Measurements from ENCODE around the gene CEACAM19. TPM values are rescaled to one million over a fixed set of nuclear protein-coding genes. Genes with fewer than 3 reads are reported as not detected.

Gene CEACAM19
- polyA plus RNA-seq, 2 of the 4 experiments (the other 2 are of a cell fraction) = 7.2 to 8.2 TPM

GRCh38 chr19:44706506-44707236 lies 35.4 kb downstream of the CEACAM19 start:
- CTCF ChIA-PET = interaction anchor here (0.6 to 42.5 kb wide), 6 partner anchors 7 to 138 kb away, joined by 3 to 1899 read pairs (median 350); partner anchors contain the start of genes BCL3, CBLC and CEACAM16
- Histone ChIP-seq H3K9me3 (no peaks in the 10 kb centered on the region), H3K27ac (peak overlapping the region in 1 of 2 experiments; percentile 50; a peak in 3 of 6 replicates), H3K4me1 (no peaks in the 10 kb centered on the region), H3K4me3 (no peak overlapping the region), H3K4me2 (no peak overlapping the region)
- WGBS (ENCODE audit: missing lambda C conversion rate) = 91% methylated on average over 6 of the region's 6 CpGs
- DNase-seq (ENCODE audit: low read depth in 1 of 2, low spot score in 1 of 2) = no peak
- FAIRE-seq = no peak
- ATAC-seq = no peak
- TF ChIP-seq ZFP36 (IDR thresholded peaks at IDR 0.05; ENCODE audit: borderline replicate concordance, partially characterized antibody) = peak; percentile 52
- TF ChIP-seq NR3C1 (IDR thresholded peaks at IDR 0.05) = no peak
- POLR2A ChIA-PET = interaction anchor here (0.6 kb wide), 1 partner anchor 11 kb away, joined by 5 read pairs; no protein-coding TSS in a partner anchor

- POLR2A ChIA-PET = no interaction called here
- no peak overlapping the region for H3K27ac ChIP-seq
- no peaks in the 10 kb centered on the region for H3K4me1 ChIP-seq
- no peak for TF ChIP-seq KDM1A (IDR thresholded peaks at IDR 0.05; ENCODE audit: low read depth)
- no peak for TF ChIP-seq E2F6 (IDR thresholded peaks at IDR 0.05; ENCODE audit: borderline replicate concordance, low read depth)
- TF ChIP-seq EHMT2 (IDR thresholded peaks at IDR 0.05; ENCODE audit: low read depth) = no peak
- TF ChIP-seq SREBF2 (IDR thresholded peaks at IDR 0.05) = no peak
- TF ChIP-seq PBX3 (IDR thresholded peaks at IDR 0.05) = no peak
- no peak for TF ChIP-seq HMGXB4 (CRISPR knock-in tag; IDR thresholded peaks at IDR 0.05; ENCODE audit: borderline replicate concordance)
- no peak for TF ChIP-seq NPAS2 (CRISPR knock-in tag; IDR thresholded peaks at IDR 0.05; ENCODE audit: borderline replicate concordance)
- no peak for TF ChIP-seq CHD2 (IDR thresholded peaks at IDR 0.05; ENCODE audit: low read length, partially characterized antibody)
- no peak for TF ChIP-seq PHF8 (IDR thresholded peaks at IDR 0.05; ENCODE audit: borderline replicate concordance, low read depth)
- TF ChIP-seq EHF (CRISPR knock-in tag; IDR thresholded peaks at IDR 0.05) = no peak
- TF ChIP-seq, protein P1, sequence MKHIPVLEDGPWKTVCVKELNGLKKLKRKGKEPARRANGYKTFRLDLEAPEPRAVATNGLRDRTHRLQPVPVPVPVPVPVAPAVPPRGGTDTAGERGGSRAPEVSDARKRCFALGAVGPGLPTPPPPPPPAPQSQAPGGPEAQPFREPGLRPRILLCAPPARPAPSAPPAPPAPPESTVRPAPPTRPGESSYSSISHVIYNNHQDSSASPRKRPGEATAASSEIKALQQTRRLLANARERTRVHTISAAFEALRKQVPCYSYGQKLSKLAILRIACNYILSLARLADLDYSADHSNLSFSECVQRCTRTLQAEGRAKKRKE (CRISPR knock-in tag; IDR thresholded peaks at IDR 0.05; ENCODE audit: low read depth) = no peak
- H3K4me2 ChIP-seq = no peak overlapping the region
- CTCF ChIA-PET = interaction anchor here (0.7 to 42.5 kb wide), 5 partner anchors 6 to 138 kb away, joined by 3 to 1899 read pairs (median 694); partner anchors contain the start of genes BCL3, CBLC, CEACAM16 and NECTIN2
- H3K9me3 ChIP-seq = no peaks in the 10 kb centered on the region
- 96% methylated on average over 16 of the region's 20 CpGs for WGBS (ENCODE audit: missing lambda C conversion rate)
- ATAC-seq (no peak), DNase-seq (ENCODE audit: low read depth in 1 of 2, low spot score in 1 of 2) (no peak), FAIRE-seq (no peak)
- H3K4me3 ChIP-seq = no peak overlapping the region
Observed at GRCh38 chr19:44707794-44708193, 36.5 kb downstream of the CEACAM19 start.

GRCh38 chr19:44708940-44709339 lies 37.7 kb downstream of the CEACAM19 start:
- ATAC-seq = no peak
- H3K27ac ChIP-seq = no peak overlapping the region
- no peak overlapping the region for H3K4me3 ChIP-seq
- no peaks in the 10 kb centered on the region for H3K9me3 ChIP-seq
- no peak overlapping the region for H3K4me2 ChIP-seq
- CTCF ChIA-PET = interaction anchor here (0.9 to 42.5 kb wide), 8 partner anchors 4 to 136 kb away, joined by 3 to 1899 read pairs (median 4); partner anchors contain the start of genes BCAM, BCL3, CBLC and CEACAM16
- no peak for DNase-seq (ENCODE audit: low read depth in 1 of 2, low spot score in 1 of 2)
- TF ChIP-seq FOSB (CRISPR knock-in tag; IDR thresholded peaks at IDR 0.05) (no peak), MAFK (IDR thresholded peaks at IDR 0.05; ENCODE audit: partially characterized antibody) (no peak), CHD2 (IDR thresholded peaks at IDR 0.05; ENCODE audit: low read length, partially characterized antibody) (no peak), ZFP36 (IDR thresholded peaks at IDR 0.05; ENCODE audit: borderline replicate concordance, partially characterized antibody) (peak; percentile 59)
- peak; percentile 18 for FAIRE-seq
- 82% methylated on average over 5 of the region's 5 CpGs for WGBS (ENCODE audit: missing lambda C conversion rate)
- no peaks in the 10 kb centered on the region for H3K4me1 ChIP-seq
- POLR2A ChIA-PET = no interaction called here

Data from A549 (cell line).